OCI-M1 (cell line): ENCODE measurements around the gene CDH13.

ENCODE experiments used
- DNase-seq: peaks from one replicate; lab custom pipeline; 2025; lab: John Stamatoyannopoulos, UW

CDH13 gene

DNA sequence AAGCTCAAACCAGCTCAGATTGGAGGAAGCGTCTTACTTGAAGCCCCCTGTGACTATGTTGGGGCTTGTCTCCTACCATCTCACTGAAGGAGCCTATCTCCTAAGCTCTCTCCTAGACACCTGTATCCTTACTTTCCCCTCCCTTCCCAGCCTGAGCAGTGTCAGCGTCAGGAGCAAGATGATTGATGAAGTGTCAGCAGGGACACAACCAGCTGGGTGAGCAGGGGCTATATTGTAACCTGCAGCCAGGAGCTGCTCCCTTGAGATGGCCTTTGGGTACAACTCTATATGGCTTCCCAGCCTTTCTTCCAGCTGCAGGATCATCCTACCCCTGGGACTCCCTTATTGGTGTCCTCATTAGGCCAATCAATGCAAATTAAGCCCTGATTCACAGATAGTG lies 1097.8 kb downstream of the CDH13 start:
- DNase-seq = no peak

DNA sequence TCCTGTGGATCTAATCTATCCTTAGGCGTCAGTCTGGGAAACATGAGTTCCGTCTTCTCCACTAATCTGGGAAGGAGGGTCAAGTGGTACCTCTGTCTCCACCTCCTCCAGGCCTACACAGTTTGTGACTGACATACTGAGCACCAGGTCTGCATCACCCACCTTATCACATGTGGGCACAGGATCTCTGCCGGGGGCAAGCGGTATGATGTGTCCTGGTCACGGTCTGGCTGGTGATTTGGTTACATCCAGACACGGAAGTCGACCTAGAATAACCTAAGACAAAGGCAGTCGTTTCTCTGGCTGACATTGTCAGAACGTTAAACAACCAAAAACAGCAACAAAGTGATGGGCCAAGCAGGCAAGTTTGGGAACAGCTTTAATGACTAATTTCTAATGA lies 1098.5 kb downstream of the CDH13 start:
- no peak for DNase-seq

DNA sequence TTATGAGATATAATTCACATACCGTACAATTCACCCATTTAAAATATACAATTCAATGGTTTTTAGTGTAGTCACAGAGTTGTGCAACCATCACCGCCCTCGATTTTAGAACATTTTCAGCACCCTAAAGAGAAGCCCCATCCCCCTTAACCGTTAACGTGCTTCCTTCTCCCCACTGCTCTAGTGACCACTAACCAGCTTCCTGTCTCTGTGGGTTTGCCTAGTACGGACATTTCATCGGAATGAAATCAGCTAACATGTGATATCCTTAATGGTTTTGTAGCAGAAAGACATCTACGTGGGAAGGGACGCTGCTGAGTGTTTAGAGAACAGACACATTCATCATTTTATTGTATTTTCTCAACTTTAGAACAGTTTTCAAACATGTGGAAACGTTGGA lies 1100.2 kb downstream of the CDH13 start:
- peak; percentile 44 for DNase-seq

DNA sequence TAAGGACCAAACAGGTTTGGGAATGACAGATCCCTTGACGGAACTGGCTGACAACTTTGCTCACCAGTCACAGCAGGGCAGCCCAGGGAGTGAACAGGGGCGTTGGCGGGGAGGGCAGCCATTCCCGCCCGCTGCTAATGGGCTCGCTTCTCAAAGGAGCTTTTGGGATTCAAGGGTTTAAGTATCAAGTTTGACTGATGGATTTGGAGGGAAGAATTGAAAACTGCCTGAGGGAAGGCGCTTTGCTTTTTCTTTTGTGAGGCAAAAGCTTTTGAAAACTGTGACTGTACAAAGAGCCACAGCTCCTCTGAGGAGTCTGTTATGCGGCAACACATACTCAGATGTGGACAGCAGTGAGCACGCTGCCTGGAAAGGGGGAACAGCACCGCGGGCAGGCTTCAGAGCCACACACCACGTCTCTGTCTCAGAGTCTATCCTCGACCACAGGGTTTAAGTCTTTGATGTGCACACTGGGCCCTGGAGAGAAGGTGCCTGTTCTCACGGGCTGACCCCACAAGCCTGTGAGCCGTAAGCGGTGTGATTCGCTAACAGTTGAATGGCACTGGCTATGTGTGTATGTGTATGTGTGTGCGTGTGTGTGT lies 1101.1 kb downstream of the CDH13 start:
- DNase-seq = no peak

DNA sequence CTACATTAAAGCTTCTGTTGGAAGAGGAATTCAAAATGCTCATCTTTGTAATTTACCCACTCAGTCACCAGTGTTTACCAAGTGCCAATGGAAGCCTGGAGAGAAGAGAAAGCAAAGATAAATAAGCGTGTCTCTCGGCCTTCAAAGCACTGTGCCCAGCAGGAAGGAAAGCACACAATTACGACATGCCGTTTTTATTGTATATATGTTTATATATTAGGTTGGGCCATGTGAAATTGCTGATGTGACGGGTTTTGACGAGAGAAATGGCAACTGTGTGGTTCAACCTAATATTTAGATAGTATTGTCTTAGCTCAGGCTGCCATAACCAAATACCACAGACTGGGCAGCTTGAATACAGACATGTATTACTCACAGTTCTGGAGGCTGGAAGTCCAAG lies 1101.7 kb downstream of the CDH13 start:
- no peak for DNase-seq

DNA sequence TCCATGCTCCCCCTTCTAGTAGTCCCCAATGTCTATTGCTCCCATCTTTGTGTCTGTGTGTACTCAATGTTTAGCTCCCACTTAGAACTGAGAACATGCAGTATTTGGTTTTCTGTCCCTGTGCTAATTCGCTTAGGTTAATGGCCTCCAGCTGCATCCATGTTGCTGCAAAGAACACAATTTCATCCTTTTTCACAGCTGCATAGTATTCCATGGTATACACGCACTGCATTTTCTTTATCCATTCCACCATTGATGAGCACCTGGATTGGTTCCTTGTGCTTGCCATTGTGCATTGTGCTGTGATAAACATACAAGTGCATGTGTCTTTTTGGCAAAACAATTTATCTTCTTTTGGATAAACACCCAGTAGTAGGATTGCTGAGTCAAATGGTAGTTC lies 1104.0 kb downstream of the CDH13 start:
- no peak for DNase-seq

DNA sequence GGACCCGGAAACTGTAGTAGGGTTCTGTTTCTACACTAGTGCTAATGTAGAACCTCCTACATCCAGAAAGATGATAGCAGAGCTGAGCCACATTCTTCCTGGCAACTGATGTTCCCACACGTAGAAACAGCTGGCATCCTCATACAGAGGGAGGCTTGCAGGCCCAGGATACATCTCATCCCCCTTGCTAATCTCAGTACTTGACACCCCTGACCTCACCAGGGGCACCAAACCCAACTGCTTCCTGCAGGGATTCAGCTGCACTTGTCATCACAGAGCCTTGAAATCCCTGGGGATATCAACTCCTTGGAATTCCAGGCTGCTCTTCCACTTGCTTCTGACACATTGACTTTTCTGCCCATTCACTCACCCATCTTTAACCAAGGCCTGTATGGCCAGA lies 1105.8 kb downstream of the CDH13 start:
- no peak for DNase-seq

DNA sequence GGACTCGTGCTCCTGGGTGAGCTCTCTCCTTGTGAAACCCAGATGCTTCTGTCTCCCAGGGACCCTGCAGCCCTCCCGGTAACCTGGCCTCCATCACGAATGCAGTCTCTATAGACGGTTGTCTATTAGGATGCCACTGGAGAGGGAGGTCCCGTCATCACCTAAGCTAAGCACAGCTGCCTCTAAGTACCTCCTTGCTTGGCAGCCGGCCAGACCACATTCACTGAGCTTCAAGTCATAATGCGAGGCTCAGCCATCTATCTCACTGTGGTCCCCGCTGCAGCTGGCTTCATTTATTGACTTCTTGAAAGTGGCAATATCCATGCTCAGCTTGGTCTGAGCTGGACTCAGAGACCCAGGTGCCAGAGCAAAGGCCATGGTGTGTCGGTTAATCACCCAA lies 1106.5 kb downstream of the CDH13 start:
- no peak for DNase-seq

DNA sequence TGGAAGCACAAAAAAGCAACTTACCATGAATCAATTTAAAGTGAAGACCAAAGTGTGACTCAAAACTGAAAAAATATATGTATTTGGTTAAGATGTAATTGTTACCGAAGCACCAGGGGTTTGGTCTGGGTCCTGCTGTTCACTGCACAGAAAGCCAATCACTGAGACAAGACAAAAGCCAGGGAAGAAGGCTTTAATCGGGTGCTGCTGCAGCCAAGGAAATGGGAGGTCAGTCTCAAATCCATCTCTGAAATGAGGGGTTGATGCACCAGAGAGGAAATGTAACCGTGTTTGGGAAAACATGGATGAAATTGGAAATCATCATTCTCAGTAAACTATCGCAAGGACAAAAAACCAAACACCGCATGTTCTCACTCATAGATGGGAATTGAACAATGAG lies 1107.4 kb downstream of the CDH13 start:
- DNase-seq = no peak

DNA sequence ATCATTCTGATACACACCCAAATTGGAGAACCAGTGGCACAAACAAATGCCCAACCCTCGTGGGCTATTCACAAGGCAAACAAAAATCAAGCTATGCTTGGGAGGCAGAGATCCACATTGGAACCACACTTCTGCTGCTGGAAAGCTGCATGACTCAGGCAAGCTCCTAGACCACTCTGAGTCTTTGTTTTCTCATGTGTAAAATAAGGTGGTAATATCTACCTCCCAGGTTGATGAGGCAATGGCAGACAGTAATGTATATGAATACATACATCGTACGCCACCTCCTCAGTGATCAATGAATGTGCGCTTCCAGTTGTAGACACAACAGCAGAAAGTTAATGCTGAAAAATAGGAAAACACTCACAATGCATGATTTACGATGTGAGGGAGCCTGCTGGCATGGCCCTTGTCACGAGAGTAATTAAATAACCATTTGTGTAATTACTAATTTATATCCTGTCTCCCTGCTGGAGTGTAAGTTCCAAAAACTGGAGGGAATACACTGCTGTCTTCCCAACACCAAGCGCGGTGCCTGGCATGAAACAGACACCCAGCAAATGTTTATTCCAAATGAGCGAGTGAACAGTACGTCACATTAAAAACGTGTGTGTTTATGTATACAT lies 1111.1 kb downstream of the CDH13 start:
- no peak for DNase-seq

DNA sequence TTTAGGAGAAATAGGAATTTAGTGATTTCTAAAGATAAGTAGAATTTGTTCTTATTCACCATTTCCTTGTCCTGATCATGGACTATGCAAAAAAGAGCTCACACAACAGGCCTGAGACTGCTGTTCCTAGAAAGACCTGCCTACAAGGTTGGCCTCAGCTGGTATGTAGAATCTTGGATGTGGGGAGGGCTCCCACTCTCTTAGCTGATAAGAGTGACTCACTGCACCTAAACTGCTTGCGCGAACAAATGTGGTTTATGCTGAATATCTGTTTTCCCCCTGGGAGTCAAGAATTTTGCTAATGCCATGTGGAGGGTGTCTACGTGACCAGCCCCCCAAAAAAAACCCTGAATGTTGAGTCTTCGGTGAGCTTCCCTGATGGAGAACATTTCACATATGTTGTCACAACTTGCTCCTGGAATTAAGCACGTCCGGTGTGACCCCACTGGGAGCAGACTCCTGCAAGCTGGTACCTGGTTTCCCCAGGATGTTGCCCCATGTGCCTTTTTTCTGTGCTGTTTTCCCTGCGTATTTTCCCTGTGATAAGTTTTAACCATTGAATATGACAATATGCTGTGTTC lies 1112.2 kb downstream of the CDH13 start:
- no peak for DNase-seq

DNA sequence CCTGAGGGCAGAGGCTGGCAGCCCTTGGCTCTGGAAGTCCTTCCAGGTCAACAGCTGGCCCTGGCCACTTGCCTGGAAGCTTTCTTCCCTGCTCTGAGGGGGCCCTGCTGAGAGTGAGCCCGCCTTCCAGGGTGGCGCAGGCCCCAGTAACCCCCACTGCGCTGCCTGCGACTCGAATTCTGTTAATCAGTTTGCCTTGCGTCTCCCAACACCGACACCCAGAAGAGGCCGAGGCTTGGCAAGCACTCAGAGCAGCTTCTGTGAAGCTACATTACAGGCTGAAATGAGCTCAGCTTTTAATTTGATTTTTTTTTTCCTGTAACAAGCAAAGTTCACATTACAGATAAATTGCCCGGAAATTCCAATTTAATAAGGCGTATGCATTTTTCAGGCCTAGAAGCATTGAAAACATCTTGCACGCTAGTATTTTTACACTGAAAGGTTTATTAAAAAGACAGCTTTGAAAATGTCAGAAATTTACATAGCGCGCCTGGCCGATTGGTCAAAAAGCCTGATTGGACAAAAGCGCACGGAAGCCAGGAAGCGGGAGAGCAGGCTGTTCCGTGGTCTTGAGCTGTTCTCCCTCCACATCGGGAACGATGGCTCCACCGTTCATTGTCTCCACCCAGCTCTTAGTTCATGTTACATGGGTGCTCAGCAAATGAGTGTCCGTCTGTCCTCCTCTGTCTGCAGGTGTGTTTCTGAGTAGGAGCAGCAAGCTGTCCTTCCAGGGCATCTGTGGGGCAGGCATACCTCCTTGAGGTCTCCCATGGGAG lies 1115.5 kb downstream of the CDH13 start:
- no peak for DNase-seq

DNA sequence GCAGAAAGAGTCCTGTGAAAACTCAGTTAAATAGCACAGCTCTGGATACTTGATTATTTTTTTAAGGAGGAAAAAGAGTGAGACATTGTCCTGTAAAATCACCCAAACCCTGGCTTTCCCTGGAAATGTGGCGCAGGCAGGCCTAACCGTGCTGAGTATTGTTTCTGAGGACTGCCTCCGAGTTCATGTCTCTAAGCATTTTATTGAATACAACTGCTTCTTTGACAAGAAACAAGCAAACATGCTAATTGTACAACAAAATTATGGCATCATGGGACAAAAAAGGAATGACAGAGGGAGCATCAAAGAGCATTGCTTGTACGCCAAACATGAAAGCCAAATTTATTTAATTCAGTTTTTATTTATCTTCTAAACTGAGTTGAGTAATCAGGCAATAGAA lies 1116.5 kb downstream of the CDH13 start:
- DNase-seq = no peak

DNA sequence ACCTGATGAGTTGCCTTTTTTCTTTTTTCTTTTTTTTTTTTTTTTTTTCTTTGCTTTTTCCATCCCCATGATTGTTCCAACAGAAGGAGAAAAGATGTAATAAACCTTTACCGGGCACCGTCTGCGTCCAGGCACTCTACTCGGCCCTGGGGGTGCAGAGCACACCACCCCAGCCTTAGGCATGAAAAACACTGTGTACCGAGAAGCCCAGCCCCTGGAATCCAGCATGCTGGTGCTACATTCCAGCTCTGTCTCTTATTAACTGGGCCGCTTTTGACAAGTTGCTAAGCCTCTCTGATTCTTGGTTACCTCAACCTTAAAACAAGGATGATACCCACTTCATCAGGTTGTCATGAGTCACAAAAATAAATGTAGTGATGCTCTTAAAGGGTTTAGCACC lies 1117.0 kb downstream of the CDH13 start:
- DNase-seq = no peak

DNA sequence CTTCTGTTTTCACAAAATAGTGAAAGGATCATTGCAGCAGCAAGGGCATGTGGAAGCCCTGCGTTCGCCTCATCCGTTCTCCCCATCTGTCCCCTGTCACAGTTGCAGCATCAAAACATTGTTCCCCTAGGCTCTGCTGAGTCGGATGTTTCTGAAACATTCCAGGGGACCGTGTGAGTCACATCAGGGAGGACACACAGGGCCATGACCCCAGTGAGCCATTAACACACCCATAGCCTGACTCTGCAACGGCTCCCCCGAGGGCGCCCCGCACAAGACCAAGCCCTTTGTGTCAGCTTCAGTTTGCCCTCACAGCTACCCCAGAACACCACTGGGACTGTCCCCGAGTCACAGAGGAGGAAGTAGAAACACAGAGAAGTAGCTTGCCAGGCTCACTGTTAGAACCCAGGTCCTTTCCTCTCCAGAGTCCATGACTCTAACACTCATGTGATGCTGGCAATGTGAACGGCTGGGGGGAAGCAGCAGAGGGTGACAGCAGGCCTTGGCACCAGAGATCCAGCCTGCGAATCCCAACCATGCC lies 1117.7 kb downstream of the CDH13 start:
- no peak for DNase-seq

DNA sequence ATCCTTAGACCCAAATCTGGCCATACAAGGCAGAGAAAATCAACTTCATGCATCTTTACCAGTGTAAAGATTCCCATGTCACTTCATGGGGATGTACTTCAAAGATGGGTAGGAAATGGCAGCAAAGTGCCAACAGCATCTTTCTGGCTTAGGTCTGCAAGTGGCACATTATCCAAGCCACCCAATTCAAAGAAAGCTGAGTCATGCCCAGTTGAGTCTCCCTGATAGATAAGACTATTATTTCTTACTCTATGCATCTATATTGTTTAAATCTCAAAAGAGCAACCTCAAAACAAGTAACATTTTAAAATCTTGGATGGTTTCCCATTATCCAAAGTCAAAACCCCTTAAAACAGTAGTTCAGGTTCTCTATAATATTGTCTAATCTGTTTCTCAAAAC lies 1119.8 kb downstream of the CDH13 start:
- no peak for DNase-seq

DNA sequence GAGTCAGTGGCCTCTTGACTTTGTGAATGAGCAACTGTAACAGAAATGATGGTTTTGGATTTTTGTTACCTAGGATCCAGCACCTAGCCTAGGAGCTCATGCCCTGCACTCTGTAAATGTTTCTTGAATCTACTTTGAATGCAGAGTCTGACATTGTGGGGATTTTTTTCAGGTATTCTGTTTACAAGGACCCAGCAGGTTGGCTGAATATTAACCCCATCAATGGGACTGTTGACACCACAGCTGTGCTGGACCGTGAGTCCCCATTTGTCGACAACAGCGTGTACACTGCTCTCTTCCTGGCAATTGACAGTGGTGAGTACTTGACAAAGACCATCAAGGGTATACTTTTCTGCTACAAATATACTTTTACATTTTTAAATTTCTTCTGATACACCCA lies 1121.2 kb downstream of the CDH13 start:
- no peak for DNase-seq

DNA sequence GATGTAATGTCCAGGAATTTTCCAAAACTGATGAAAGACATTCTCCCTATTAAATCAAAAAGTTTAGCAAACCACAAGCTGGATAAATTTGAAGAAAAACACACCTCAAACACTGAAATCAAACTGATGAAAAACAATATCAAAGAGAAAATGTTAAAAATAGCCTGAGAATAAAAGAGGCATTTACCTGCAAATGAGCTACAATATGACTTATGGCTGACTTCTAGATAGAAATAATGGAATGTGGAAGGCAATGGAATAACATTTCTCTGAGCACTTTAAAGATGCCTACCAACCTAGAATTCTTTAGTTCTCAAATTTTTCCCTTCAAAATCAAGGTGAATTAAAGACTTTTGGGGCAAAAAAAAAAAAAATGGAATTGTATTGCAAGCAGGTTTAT lies 1128.6 kb downstream of the CDH13 start:
- no peak for DNase-seq

DNA sequence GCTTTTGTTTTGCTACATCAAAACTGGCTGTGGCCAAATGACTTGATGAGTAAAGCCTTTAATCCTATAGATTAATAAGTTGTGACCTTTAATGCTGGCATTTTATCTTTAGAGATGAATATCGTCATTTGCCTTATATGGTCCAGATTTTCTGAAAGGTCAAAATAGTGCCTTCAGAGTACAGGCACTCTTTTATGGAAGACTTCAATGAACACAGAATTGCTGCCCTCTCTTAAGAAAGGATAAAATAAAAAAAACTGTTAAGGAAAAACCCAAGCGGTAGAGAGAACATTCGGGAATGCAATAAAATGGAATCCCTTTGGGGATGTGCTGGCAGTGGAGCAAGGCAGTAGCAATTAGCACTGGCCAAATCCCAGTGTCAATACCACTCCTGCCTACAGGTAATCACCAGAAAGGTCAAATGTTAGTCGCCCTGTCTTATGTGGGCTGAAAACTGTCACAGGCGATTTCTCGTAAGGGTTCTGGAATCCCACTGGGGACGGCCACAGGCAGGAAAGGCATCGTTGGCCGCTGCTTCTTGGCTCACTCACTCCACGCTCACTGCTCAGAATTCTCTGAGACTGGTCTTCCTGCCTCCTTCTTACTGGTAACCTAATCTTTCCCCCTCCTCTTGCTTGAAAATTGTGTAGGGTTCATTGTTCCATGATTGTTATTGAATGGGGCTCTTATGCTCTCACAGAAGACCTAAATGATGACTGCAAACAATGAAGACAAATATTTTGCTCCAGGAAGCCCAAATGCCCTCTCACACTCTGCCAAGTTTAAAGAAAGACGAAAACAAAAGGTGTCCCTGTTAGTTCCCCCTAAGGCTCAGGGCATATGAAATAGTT lies 1135.6 kb downstream of the CDH13 start:
- no peak for DNase-seq

DNA sequence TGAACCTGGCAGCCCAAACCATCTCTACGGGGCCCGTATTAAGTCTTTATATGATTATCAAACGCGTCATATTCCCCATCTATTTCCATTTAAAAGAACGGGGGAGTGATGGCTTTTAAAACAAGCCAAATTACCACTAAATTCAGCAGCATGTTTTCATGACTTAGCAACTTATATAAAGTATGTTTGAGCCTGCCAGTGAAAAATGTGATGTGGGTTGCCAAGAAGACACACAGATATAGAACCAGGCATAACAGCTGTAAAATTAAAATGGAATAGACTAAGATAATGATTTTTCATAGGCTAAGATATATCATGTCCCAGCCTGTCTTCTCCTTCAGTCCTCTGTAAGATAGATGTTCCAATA lies 1136.2 kb downstream of the CDH13 start:
- DNase-seq = no peak

DNA sequence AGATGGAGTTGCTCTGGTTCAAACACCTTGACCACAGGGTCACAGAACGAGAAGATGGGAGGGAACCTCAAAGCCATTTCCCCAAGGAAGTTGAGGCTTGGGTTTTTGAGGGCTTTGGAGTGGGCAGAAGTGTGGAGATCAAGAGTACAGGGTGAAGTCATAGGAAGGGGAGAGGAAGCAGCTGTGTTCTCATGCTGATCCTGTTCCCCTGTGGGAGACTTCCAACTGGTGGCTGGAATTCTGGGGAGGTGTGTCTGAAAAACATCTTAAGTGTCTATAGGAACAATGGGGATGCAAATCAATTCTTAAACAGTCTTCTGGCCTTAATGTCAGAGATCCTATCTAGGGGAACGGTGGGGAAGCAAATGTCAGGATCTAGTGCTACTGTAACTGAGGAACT lies 1142.2 kb downstream of the CDH13 start:
- no peak for DNase-seq

DNA sequence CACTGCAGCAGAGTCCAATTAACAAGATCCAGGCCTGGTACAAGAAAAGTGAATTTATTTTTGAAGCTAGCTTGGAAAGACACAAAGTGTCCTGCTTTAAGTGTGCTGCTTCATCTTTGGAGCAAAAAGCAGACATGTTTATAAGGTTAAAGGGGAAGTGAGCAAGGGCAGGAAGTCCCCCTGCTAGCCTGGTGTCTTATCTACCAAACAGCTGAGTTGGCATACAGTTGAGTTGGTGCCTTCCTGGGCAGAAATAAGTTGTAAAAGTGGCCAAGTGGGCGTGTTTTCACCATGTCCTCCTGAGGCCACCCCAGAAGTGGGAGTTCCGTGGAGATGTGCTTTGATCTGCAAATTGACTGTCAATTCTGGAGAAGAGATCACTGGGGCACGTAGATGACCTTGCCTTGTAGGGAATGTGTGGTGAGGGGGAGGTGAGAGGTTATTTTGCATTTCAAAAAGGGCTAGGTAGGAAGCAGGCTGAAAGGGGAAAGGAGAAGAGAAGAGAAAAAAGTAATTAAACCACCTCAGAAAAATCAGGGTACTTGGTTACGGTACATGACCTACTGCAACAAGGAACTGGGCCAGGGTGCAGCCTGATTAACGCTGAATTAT lies 1142.7 kb downstream of the CDH13 start:
- DNase-seq = no peak
